Neural crest cell (in vitro differentiated cells): Measurements from ENCODE around the gene DNAH6. TPM values are rescaled to one million over a fixed set of nuclear protein-coding genes. Genes with fewer than 3 reads are reported as not detected.
A peak's percentile ranks its signal among the peaks of the same experiment; 100 is the strongest.

Source experiments
- DNase-seq: peaks from one replicate; pipeline ENCODE4 v3.0.0; 2021; ENCODE audit warnings: low read depth, mixed read lengths, low spot score
- H3K27ac Mint-ChIP-seq: one replicate; pipeline ENCODE4 v1.8.0; 2021; ENCODE audit warnings: mild to moderate bottlenecking, mixed read lengths; ENCODE audit not compliant: unreplicated experiment
- H3K27me3 Mint-ChIP-seq: 2 replicates; pipeline ENCODE4 v1.8.0; 2021; ENCODE audit warnings: low read depth, mild to moderate bottlenecking, mixed read lengths
- H3K36me3 Mint-ChIP-seq: 2 replicates; pipeline ENCODE4 v1.8.0; 2021; ENCODE audit warnings: low read depth, mild to moderate bottlenecking, mixed read lengths
- H3K4me1 Mint-ChIP-seq: 2 replicates; pipeline ENCODE4 v1.8.0; 2021; ENCODE audit warnings: mixed read lengths
- H3K4me3 Mint-ChIP-seq: one replicate; pipeline ENCODE4 v1.8.0; 2021; ENCODE audit warnings: mild to moderate bottlenecking, mixed read lengths
- H3K9me3 Mint-ChIP-seq: 2 replicates; pipeline ENCODE4 v1.8.0; 2021; ENCODE audit warnings: mixed read lengths
- total RNA-seq: library from RNA; stranded (reverse); gene quantifications from 2 replicates; pipeline ENCODE4 v1.2.1, GENCODE V29; 2021
- TF ChIP-seq, protein P1 (sequence below): fragments of 200-600 bp; sonication (generic); conservative IDR thresholded peaks from 2 replicates; pipeline ENCODE4 v1.5.0; 2021; ENCODE audit warnings: antibody characterized with exemption, mild to moderate bottlenecking

The DNAH6 gene
- total RNA-seq, 1 donor from 2014 or later, result 2.8 TPM

DNA sequence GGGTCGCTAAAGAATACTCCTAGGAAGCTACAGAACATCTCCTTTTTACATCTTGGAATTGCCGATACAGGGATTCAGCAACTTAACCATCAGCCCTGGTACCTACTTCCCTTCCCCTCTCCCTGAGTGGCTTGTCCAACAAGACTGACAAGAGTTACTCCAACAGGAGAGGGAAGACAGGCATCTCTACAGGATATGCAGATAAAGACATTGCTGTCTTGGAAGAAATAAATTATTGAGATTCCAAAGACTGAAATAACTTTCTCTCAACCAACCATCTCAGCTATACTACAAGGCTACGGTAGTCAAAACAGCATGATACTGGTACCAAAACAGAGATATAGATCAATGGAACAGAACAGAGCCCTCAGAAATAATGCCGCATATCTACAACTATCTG, 277.3 kb downstream of the DNAH6 start:
- H3K27ac Mint-ChIP-seq, result no peak overlapping the region
- TF ChIP-seq, protein P1, sequence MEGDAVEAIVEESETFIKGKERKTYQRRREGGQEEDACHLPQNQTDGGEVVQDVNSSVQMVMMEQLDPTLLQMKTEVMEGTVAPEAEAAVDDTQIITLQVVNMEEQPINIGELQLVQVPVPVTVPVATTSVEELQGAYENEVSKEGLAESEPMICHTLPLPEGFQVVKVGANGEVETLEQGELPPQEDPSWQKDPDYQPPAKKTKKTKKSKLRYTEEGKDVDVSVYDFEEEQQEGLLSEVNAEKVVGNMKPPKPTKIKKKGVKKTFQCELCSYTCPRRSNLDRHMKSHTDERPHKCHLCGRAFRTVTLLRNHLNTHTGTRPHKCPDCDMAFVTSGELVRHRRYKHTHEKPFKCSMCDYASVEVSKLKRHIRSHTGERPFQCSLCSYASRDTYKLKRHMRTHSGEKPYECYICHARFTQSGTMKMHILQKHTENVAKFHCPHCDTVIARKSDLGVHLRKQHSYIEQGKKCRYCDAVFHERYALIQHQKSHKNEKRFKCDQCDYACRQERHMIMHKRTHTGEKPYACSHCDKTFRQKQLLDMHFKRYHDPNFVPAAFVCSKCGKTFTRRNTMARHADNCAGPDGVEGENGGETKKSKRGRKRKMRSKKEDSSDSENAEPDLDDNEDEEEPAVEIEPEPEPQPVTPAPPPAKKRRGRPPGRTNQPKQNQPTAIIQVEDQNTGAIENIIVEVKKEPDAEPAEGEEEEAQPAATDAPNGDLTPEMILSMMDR, result no peak
- peaks cover 8% of the 10 kb centered on the region for H3K9me3 Mint-ChIP-seq
- H3K27me3 Mint-ChIP-seq, result no peaks in the 10 kb centered on the region
- H3K36me3 Mint-ChIP-seq, result no peaks in the 10 kb centered on the region
- H3K4me1 Mint-ChIP-seq, result peaks cover 9% of the 10 kb centered on the region
- no peak for DNase-seq
- H3K4me3 Mint-ChIP-seq, result no peak overlapping the region

DNA sequence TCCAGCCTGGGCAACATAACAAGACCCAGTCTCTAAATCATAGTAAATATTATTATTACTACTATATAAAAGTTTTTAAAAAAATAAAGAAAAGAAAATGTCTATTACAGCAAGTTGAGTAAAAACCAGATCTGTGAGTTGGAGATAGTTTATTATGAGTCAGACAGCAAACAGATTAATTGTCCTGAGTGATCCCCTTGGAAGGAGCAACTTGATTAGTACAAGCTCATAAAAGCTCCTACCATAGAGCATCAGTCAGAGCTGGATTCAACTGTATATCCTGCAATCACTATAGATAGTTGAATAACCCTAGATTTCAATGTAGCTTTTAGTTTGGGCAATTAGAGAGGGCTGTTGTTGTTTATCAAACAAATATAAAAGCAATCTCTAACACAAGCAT, 280.5 kb downstream of the DNAH6 start:
- H3K9me3 Mint-ChIP-seq, result peaks cover 9% of the 10 kb centered on the region
- H3K4me3 Mint-ChIP-seq, result no peak overlapping the region
- peaks cover 16% of the 10 kb centered on the region for H3K4me1 Mint-ChIP-seq
- peaks cover 2% of the 10 kb centered on the region for H3K36me3 Mint-ChIP-seq
- DNase-seq, result no peak
- H3K27ac Mint-ChIP-seq, result no peak overlapping the region
- no peaks in the 10 kb centered on the region for H3K27me3 Mint-ChIP-seq
- TF ChIP-seq, protein P1, result no peak

DNA sequence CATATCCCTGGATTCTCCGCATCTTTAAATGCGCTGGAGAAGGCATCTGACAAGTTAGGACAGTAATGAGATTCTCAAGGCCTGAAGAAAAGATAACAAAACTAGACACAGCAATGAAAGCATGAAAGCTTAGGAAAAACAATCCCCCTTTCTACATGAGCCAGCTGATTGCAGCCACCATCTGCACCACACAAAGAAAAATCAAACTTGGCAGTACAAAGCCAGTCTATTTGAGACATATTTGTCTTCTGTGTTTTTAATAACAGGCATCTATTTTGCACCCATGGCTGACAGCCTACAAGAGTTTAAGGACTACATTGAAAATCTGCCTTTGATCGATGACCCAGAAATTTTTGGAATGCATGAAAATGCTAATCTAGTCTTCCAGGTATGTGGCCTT, 281.0 kb downstream of the DNAH6 start:
- H3K27me3 Mint-ChIP-seq, result no peaks in the 10 kb centered on the region
- H3K36me3 Mint-ChIP-seq, result peaks cover 7% of the 10 kb centered on the region
- TF ChIP-seq, protein P1, result no peak
- peaks cover 13% of the 10 kb centered on the region for H3K9me3 Mint-ChIP-seq
- H3K4me1 Mint-ChIP-seq, result peaks cover 16% of the 10 kb centered on the region
- DNase-seq, result no peak
- H3K27ac Mint-ChIP-seq, result no peak overlapping the region
- H3K4me3 Mint-ChIP-seq, result no peak overlapping the region

DNA sequence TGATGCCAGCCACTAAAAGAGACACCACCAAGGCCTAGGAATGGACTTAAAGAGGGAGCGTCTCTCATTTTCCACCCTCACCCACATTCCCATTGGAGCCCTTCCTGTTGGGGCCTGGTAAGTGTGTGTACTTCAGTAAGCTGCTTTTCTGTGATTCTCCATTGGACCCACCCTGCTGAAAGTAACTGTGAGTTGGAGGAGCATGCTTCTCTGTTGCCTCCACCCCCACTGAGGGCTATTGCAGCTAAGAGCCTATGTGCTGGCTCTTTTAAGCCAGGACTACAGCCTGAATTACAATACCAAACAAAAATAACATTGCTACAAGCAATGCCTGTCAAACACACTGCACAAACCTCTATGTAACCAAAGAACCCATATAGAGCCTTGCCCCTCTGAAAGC, 283.5 kb downstream of the DNAH6 start:
- Mint-ChIP-seq H3K27ac (peak overlapping the region; percentile 16), H3K4me3 (no peak overlapping the region), H3K9me3 (peaks cover 5% of the 10 kb centered on the region), H3K36me3 (peaks cover 9% of the 10 kb centered on the region), H3K4me1 (peaks cover 16% of the 10 kb centered on the region), H3K27me3 (no peaks in the 10 kb centered on the region)
- TF ChIP-seq, protein P1, result no peak
- DNase-seq, result no peak

DNA sequence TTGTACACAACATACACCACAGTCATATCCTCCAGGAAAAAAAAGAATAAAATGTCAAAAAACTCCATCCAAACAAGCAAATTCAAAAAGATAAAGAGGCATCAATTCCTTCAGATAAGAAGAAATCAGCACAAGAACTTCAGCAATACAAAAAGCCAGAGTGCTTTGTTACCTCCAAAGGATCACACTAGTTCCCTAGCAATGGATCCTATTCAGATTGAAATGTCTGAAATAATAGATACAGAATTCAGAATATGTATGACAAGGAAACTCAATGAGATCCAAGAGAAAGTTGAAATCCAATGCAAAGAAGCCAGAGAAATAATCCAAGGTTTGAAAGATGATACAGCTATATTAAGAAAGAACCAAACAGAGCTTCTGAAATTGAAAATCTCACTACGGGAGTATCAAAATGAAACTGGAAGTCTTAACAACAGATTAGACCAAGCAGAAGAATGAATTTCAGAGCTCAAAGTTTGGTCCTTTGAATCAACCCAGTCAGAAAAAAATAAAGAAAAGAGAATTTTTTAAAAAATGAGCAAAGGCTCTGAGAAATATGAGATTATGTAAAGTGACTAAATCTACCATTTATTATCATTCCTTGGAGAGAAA, 284.0 kb downstream of the DNAH6 start:
- H3K4me1 Mint-ChIP-seq, result peaks cover 16% of the 10 kb centered on the region
- TF ChIP-seq, protein P1, result no peak
- peaks cover 5% of the 10 kb centered on the region for H3K9me3 Mint-ChIP-seq
- no peak for DNase-seq
- H3K27me3 Mint-ChIP-seq, result no peaks in the 10 kb centered on the region
- H3K4me3 Mint-ChIP-seq, result no peak overlapping the region
- H3K36me3 Mint-ChIP-seq, result peaks cover 9% of the 10 kb centered on the region
- peak overlapping the region; percentile 16 for H3K27ac Mint-ChIP-seq
